Natural killer cell (primary cell): ENCODE data around the gene SH2D3C. TPM values are rescaled to one million over a fixed set of nuclear protein-coding genes. Genes with fewer than 3 reads are reported as not detected.
"Not testable (repeated sequence)": the region's sequence is repeated elsewhere in the genome, so short reads cannot be mapped to it uniquely, and the experiment has no call there.

Experiments
- ATAC-seq, 3 donors: fragments of 150-1000 bp in 2 of 3; fragments of 200-7000 bp in 1 of 3; cut with Tn5 transposase; 1 replicate in 1 of 3; 2 replicates in 2 of 3; pipeline ENCODE4 v1.10.0; 2021; ENCODE audit warnings: mild to moderate bottlenecking in 2 of 3, moderate library complexity in 2 of 3
- DNase-seq, 2 donors: peaks; one replicate each; pipeline versions ENCODE4 v3.0.0 to v3.0.0-alpha.2; 2013 to 2021; ENCODE audit warnings: mixed read lengths in 1 of 2
- H3K27ac ChIP-seq: one replicate; pipeline ENCODE4 v1.5.1; 2013; ENCODE audit warnings: mild to moderate bottlenecking, low read length
- H3K27me3 ChIP-seq: one replicate; pipeline ENCODE4 v1.6.1; 2013; ENCODE audit warnings: low read length; ENCODE audit not compliant: control insufficient read depth, insufficient read depth
- H3K36me3 ChIP-seq: one replicate; pipeline ENCODE4 v1.6.1; 2013; ENCODE audit warnings: low read length; ENCODE audit not compliant: control insufficient read depth, insufficient read depth
- H3K4me1 ChIP-seq: one replicate; pipeline ENCODE4 v1.6.1; 2013; ENCODE audit warnings: low read length; ENCODE audit not compliant: control insufficient read depth, insufficient read depth
- H3K4me3 ChIP-seq: one replicate; pipeline ENCODE4 v1.5.1; 2013; ENCODE audit warnings: low read length
- H3K9me3 ChIP-seq: one replicate; pipeline ENCODE4 v1.6.1; 2013; ENCODE audit warnings: low read length; ENCODE audit not compliant: control insufficient read depth, insufficient read depth
- H3K27ac Mint-ChIP-seq, 2 donors: one replicate each; pipeline ENCODE4 v1.8.0; 2022; ENCODE audit warnings: mild to moderate bottlenecking in 2 of 2, mixed read lengths in 2 of 2, moderate library complexity in 1 of 2
- H3K27me3 Mint-ChIP-seq, 2 donors: one replicate each; pipeline ENCODE4 v1.8.0; 2022; ENCODE audit warnings: low read depth in 2 of 2, mixed read lengths in 2 of 2
- H3K36me3 Mint-ChIP-seq: one replicate; pipeline ENCODE4 v1.8.0; 2022; ENCODE audit warnings: mixed read lengths
- H3K4me1 Mint-ChIP-seq, 2 donors: one replicate each; pipeline ENCODE4 v1.8.0; 2022; ENCODE audit warnings: mixed read lengths in 2 of 2
- H3K4me3 Mint-ChIP-seq: one replicate; pipeline ENCODE4 v1.8.0; 2022; ENCODE audit warnings: mild to moderate bottlenecking, moderate library complexity, mixed read lengths
- H3K9me3 Mint-ChIP-seq, 2 donors: one replicate each; pipeline ENCODE4 v1.8.0; 2022; ENCODE audit warnings: mixed read lengths in 2 of 2
- WGBS: methylation state at CpG from one replicate; pipeline ENCODE4 v1.1.7; 2013; ENCODE audit warnings: missing lambda C conversion rate; ENCODE audit not compliant: insufficient coverage; 5-methylcytosine and 5-hydroxymethylcytosine counted together
- intact Hi-C: fragments of 100-400 bp; cut with micrococcal nuclease; formaldehyde crosslinking; loops from one replicate; pipeline ENCODE4 v1.14.2; 2022
- total RNA-seq, 4 donors: library from RNA; stranded (reverse); fragments of 120-200 nt in 1 of 4; gene quantifications; one replicate each; pipeline versions ENCODE4 v1.2.3 to v1.2.4, GENCODE V29; 2013 to 2022
- TF ChIP-seq, protein P1 (sequence below): fragments of 200-600 bp; IDR thresholded peaks from one replicate; pipeline ENCODE4 v1.8.0; 2022; ENCODE audit warnings: antibody characterized with exemption

SH2D3C gene
- total RNA-seq, 3 donors from 2014 or later (not counting 1 experiment from before 2014, with no cell fraction given), result 42.8 to 86.8 (median 56.6) TPM

DNA sequence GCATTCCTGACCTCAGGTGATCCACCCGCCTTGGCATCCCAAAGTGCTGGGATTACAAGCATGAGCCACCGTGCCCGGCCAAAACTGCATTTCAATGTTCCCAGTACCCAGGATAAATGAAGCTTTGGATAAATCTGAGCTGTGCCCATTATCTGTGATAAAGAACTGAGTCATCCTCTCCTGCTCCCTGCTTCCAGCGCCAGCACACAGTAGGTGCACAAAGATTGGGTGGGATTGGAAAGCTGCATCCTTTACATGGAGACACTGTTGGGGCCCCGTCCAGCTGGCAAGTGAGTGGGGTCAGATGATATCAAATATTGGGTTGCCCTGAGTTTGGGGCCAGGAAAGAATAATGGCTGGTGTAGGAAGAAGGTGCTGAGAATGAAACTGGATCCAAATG, 17.4 kb downstream of the SH2D3C start:
- H3K4me1 Mint-ChIP-seq, result peaks cover 39 to 46% of the 10 kb centered on the region in 2 donors
- peaks cover 30% of the 10 kb centered on the region for H3K4me1 ChIP-seq
- H3K9me3 ChIP-seq, result no peaks in the 10 kb centered on the region
- no peaks in the 10 kb centered on the region for H3K9me3 Mint-ChIP-seq
- TF ChIP-seq, protein P1, sequence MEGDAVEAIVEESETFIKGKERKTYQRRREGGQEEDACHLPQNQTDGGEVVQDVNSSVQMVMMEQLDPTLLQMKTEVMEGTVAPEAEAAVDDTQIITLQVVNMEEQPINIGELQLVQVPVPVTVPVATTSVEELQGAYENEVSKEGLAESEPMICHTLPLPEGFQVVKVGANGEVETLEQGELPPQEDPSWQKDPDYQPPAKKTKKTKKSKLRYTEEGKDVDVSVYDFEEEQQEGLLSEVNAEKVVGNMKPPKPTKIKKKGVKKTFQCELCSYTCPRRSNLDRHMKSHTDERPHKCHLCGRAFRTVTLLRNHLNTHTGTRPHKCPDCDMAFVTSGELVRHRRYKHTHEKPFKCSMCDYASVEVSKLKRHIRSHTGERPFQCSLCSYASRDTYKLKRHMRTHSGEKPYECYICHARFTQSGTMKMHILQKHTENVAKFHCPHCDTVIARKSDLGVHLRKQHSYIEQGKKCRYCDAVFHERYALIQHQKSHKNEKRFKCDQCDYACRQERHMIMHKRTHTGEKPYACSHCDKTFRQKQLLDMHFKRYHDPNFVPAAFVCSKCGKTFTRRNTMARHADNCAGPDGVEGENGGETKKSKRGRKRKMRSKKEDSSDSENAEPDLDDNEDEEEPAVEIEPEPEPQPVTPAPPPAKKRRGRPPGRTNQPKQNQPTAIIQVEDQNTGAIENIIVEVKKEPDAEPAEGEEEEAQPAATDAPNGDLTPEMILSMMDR, result no peak
- peaks cover 63% of the 10 kb centered on the region for H3K36me3 ChIP-seq
- no peak overlapping the region for H3K4me3 Mint-ChIP-seq
- intact Hi-C loops, result no loop called here
- WGBS, result over 99% methylated on average over 5 of the region's 5 CpGs
- no peak for DNase-seq
- no peak overlapping the region for H3K27ac ChIP-seq
- no peak overlapping the region for H3K4me3 ChIP-seq
- no peak for ATAC-seq
- no peaks in the 10 kb centered on the region for H3K27me3 ChIP-seq
- H3K27ac Mint-ChIP-seq, result peak overlapping the region in 1 of 2 donors; percentile 99
- H3K27me3 Mint-ChIP-seq, result no peaks in the 10 kb centered on the region
- H3K36me3 Mint-ChIP-seq, result no peaks in the 10 kb centered on the region

DNA sequence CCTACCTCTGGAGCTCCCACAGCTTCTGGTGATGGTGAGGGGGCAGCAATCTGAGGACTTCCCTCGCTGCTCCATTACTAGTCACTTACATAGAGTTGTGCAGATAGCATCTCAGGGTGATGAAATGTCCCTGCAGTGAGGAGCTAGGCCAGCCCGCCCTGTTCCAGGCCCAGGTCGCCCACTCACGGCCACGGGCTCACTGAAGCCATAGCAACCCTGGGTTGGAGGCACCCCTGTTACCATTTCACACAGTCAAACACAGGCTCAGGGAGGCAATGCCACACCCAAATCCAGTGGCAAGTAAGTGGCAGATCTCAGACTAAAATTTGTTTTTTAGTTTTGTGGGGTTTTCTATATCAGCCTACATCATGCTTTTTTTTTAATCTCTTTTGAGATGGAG, 19.6 kb downstream of the SH2D3C start:
- ATAC-seq (no peak), DNase-seq (no peak)
- 89% methylated on average over 5 of the region's 5 CpGs for WGBS
- Histone ChIP-seq H3K27ac (no peak overlapping the region), H3K36me3 (peaks cover 60% of the 10 kb centered on the region), H3K4me1 (peaks cover 20% of the 10 kb centered on the region), H3K27me3 (no peaks in the 10 kb centered on the region), H3K9me3 (no peaks in the 10 kb centered on the region), H3K4me3 (no peak overlapping the region)
- TF ChIP-seq, protein P1, result no peak
- H3K27me3 Mint-ChIP-seq, result no peaks in the 10 kb centered on the region
- H3K4me3 Mint-ChIP-seq, result no peak overlapping the region
- intact Hi-C loops, result no loop called here
- H3K36me3 Mint-ChIP-seq, result no peaks in the 10 kb centered on the region
- H3K9me3 Mint-ChIP-seq, result no peaks in the 10 kb centered on the region
- peak overlapping the region; percentile 63 to 85 for H3K27ac Mint-ChIP-seq
- H3K4me1 Mint-ChIP-seq, result peaks cover 20 to 24% of the 10 kb centered on the region in 2 donors

DNA sequence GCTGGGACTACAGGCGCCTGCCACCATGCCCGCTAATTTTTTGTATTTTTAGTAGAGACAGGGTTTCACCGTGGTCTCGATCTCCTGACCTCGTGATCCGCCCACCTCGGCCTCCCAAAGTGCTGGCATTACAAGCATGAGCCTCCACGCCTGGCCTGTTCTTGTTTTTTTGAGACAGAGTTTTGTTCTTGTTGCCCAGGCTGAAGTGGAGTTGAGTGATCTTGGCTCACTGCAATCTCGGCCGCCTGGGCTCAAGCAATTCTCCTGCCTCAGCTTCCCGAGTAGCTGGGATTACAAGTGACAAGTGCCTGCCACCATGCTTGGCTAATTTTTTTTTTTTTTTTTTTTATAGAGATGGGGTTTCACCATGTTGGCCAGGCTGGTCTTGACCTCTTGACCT, 21.7 kb downstream of the SH2D3C start:
- H3K36me3 ChIP-seq, result peaks cover 53% of the 10 kb centered on the region
- ATAC-seq, H3K4me1 ChIP-seq, DNase-seq, H3K4me3 ChIP-seq, H3K4me3 Mint-ChIP-seq, intact Hi-C loops, H3K27ac ChIP-seq, H3K36me3 Mint-ChIP-seq, H3K27me3 Mint-ChIP-seq, H3K27me3 ChIP-seq, H3K9me3 Mint-ChIP-seq, H3K9me3 ChIP-seq, H3K27ac Mint-ChIP-seq: not testable (repeated sequence)
- 91% methylated on average over 11 of the region's 11 CpGs for WGBS
- peaks cover 0 to 19% of the 10 kb centered on the region in 2 donors for H3K4me1 Mint-ChIP-seq

DNA sequence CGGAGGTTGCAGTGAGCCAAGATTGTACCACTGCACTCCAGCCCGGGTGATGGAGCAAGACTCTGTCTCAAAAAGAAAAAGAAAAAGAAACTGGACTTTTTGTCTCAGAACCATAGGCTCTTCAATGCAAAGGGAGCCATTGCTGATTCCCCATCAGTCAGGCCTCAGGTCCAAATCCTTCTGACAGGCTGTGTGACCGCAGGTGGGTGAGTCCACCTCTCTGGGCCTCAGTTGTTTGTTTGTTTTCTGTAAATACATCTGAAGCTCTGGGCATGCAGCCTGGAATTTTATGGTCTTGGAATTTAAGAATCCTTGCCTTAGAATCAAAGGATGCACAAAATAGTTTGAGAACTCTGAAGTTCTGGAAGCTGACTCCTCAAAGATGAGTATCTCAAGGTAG, 22.2 kb downstream of the SH2D3C start:
- H3K4me1 ChIP-seq, result no peaks in the 10 kb centered on the region
- Mint-ChIP-seq H3K4me1 (peaks cover 0 to 24% of the 10 kb centered on the region in 2 donors), H3K4me3 (no peak overlapping the region), H3K27me3 (no peaks in the 10 kb centered on the region), H3K9me3 (no peaks in the 10 kb centered on the region), H3K27ac (no peak overlapping the region), H3K36me3 (no peaks in the 10 kb centered on the region)
- H3K4me3 ChIP-seq, result no peak overlapping the region
- 93% methylated on average over 3 of the region's 3 CpGs for WGBS
- no peaks in the 10 kb centered on the region for H3K9me3 ChIP-seq
- TF ChIP-seq, protein P1, result no peak
- peaks cover 54% of the 10 kb centered on the region for H3K36me3 ChIP-seq
- intact Hi-C loops, result no loop called here
- H3K27ac ChIP-seq, result no peak overlapping the region
- ATAC-seq (no peak), DNase-seq (no peak)
- no peaks in the 10 kb centered on the region for H3K27me3 ChIP-seq
